Neural cell (in vitro differentiated cells): ENCODE measurements around the gene ZMYND10.

Source experiments
- CTCF ChIP-seq: fragments of 450-650 bp; IDR thresholded peaks from 2 replicates; pipeline ENCODE4 v1.5.1; 2014; ENCODE audit warnings: antibody characterized with exemption, mild to moderate bottlenecking, moderate library complexity; ENCODE audit not compliant: poor library complexity, severe bottlenecking
- EP300 ChIP-seq: fragments of 450-650 bp; conservative IDR thresholded peaks from 2 replicates; pipeline ENCODE4 v1.6.1; 2014; ENCODE audit warnings: antibody characterized with exemption, mild to moderate bottlenecking, moderate library complexity; ENCODE audit not compliant: poor library complexity, severe bottlenecking
- EZH2 ChIP-seq: fragments of 200-600, 300-800 bp; shearing (Covaris generic), sonication (generic); IDR thresholded peaks from 2 replicates; pipeline ENCODE4 v1.6.1; 2014; ENCODE audit warnings: antibody characterized with exemption, low read length, borderline replicate concordance, mild to moderate bottlenecking; ENCODE audit not compliant: insufficient read depth, poor library complexity, severe bottlenecking
- MXI1 ChIP-seq: fragments of 450-650 bp; conservative IDR thresholded peaks from 2 replicates; pipeline ENCODE4 v1.6.1; 2014; ENCODE audit warnings: antibody characterized with exemption, mild to moderate bottlenecking; ENCODE audit not compliant: poor library complexity, severe bottlenecking
- POLR2AphosphoS5 ChIP-seq: IDR thresholded peaks from 2 replicates; pipeline ENCODE4 v1.6.1; 2012
- RAD21 ChIP-seq: fragments of 450-650 bp; conservative IDR thresholded peaks from 2 replicates; pipeline ENCODE4 v1.6.1; 2014; ENCODE audit warnings: antibody characterized with exemption, mild to moderate bottlenecking, moderate library complexity
- REST ChIP-seq: IDR thresholded peaks from 2 replicates; pipeline ENCODE4 v1.6.1; 2012; ENCODE audit warnings: borderline replicate concordance
- SMC3 ChIP-seq: fragments of 450-650 bp; conservative IDR thresholded peaks from 2 replicates; pipeline ENCODE4 v1.6.1; 2014; ENCODE audit warnings: antibody characterized with exemption, mild to moderate bottlenecking, moderate library complexity; ENCODE audit not compliant: poor library complexity
- TAF1 ChIP-seq: IDR thresholded peaks from 2 replicates; pipeline ENCODE4 v1.6.1; 2012; ENCODE audit warnings: low read depth

- TF ChIP-seq REST (no peak), CTCF (no peak), RAD21 (no peak), TAF1 (no peak), EZH2 (no peak), EP300 (no peak), MXI1 (no peak), POLR2AphosphoS5 (no peak), SMC3 (no peak)
These were observed 43.2 kb downstream of the ZMYND10 start for GRCh38 chr3:50302095-50303012.
